ENCODE results near the gene FOXD2.

FOXD2 gene

GRCh38 chr1:47483651-47484050 lies 45.8 kb downstream of the FOXD2 start:
- Mint-ChIP-seq H3K4me3 (no peak overlapping the region), H3K36me3 (ENCODE audit: low read depth) (no peaks in the 10 kb centered on the region), H3K27ac (no peak overlapping the region), H3K4me1 (ENCODE audit: low read depth) (no peaks in the 10 kb centered on the region), H3K27me3 (peaks cover 9% of the 10 kb centered on the region), H3K9me3 (no peaks in the 10 kb centered on the region)
- DNase-seq = no peak

GRCh38 chr1:47485817-47486216 lies 48.0 kb downstream of the FOXD2 start:
- Mint-ChIP-seq H3K36me3 (ENCODE audit: low read depth) (no peaks in the 10 kb centered on the region), H3K4me1 (ENCODE audit: low read depth) (no peaks in the 10 kb centered on the region), H3K27ac (no peak overlapping the region), H3K4me3 (no peak overlapping the region), H3K9me3 (no peaks in the 10 kb centered on the region), H3K27me3 (peaks cover 23% of the 10 kb centered on the region)
- DNase-seq = no peak

GRCh38 chr1:47487332-47487731 lies 49.5 kb downstream of the FOXD2 start:
- Mint-ChIP-seq H3K4me1 (ENCODE audit: low read depth) (no peaks in the 10 kb centered on the region), H3K36me3 (ENCODE audit: low read depth) (no peaks in the 10 kb centered on the region)

GRCh38 chr1:47487850-47488450 lies 50.1 kb downstream of the FOXD2 start:
- no peak overlapping the region for H3K4me3 Mint-ChIP-seq
- DNase-seq = no peak
- H3K36me3 Mint-ChIP-seq (ENCODE audit: low read depth) = no peaks in the 10 kb centered on the region
- H3K27me3 Mint-ChIP-seq = peaks cover 17% of the 10 kb centered on the region
- no peaks in the 10 kb centered on the region for H3K9me3 Mint-ChIP-seq
- no peak overlapping the region for H3K27ac Mint-ChIP-seq
- H3K4me1 Mint-ChIP-seq (ENCODE audit: low read depth) = no peaks in the 10 kb centered on the region

More at GRCh38 chr1:47487332-47487731, 49.5 kb downstream of the FOXD2 start:
- H3K27ac Mint-ChIP-seq = no peak overlapping the region
- H3K9me3 Mint-ChIP-seq = no peaks in the 10 kb centered on the region
- DNase-seq = no peak
- H3K4me3 Mint-ChIP-seq = no peak overlapping the region
- H3K27me3 Mint-ChIP-seq = peaks cover 19% of the 10 kb centered on the region
